ENCODE data around the gene BID. TPM values are rescaled to one million over a fixed set of nuclear protein-coding genes. Genes with fewer than 3 reads are reported as not detected.
"Not testable (repeated sequence)": the region's sequence is repeated elsewhere in the genome, so short reads cannot be mapped to it uniquely, and the experiment has no call there.

Gene BID
- total RNA-seq, 2 donors from 2014 or later = 32.0 to 59.3 TPM

GRCh38 chr22:17774926-17775685 is 837 bp upstream of the BID start:
- no peak for DNase-seq (ENCODE audit: low spot score)
- H3K27ac Mint-ChIP-seq = peak overlapping the region; percentile 68 to 95
- peaks cover 0 to 2% of the 10 kb centered on the region in 2 donors for H3K27me3 Mint-ChIP-seq
- ATAC-seq = no peak
- H3K9me3 Mint-ChIP-seq = peaks cover 3% of the 10 kb centered on the region
- H3K4me3 Mint-ChIP-seq = peak overlapping the region; percentile 93
- H3K4me1 Mint-ChIP-seq (ENCODE audit: low read depth in 2 of 2) = peaks cover 61 to 64% of the 10 kb centered on the region in 2 donors
- no peaks in the 10 kb centered on the region for H3K36me3 Mint-ChIP-seq

GRCh38 chr22:17773606-17774205 is 563 bp downstream of the BID start:
- Mint-ChIP-seq H3K27me3 (peaks cover 0 to 2% of the 10 kb centered on the region in 2 donors), H3K36me3 (no peaks in the 10 kb centered on the region), H3K27ac (peak overlapping the region in 1 of 2 donors; percentile 21), H3K9me3 (no peaks in the 10 kb centered on the region), H3K4me3 (peak overlapping the region; percentile 83), H3K4me1 (ENCODE audit: low read depth in 2 of 2) (peaks cover 51 to 52% of the 10 kb centered on the region in 2 donors)
- peak; percentile 77 for ATAC-seq
- DNase-seq (ENCODE audit: low spot score) = peak; percentile 90

- H3K4me1 Mint-ChIP-seq (ENCODE audit: low read depth in 2 of 2) = peaks cover 47 to 50% of the 10 kb centered on the region in 2 donors
- peak overlapping the region in 1 of 2 donors; percentile 21 for H3K27ac Mint-ChIP-seq
- H3K27me3 Mint-ChIP-seq = peaks cover 0 to 2% of the 10 kb centered on the region in 2 donors
- ATAC-seq = no peak
- no peaks in the 10 kb centered on the region for H3K36me3 Mint-ChIP-seq
- H3K4me3 Mint-ChIP-seq = peak overlapping the region; percentile 83
- peak; percentile 51 for DNase-seq (ENCODE audit: low spot score)
- no peaks in the 10 kb centered on the region for H3K9me3 Mint-ChIP-seq
Observed at GRCh38 chr22:17772958-17773605, 1.2 kb downstream of the BID start.

- ATAC-seq (no peak), DNase-seq (ENCODE audit: low spot score) (peak; percentile 32)
- Mint-ChIP-seq H3K36me3 (no peaks in the 10 kb centered on the region), H3K27ac (no peak overlapping the region), H3K4me1 (ENCODE audit: low read depth in 2 of 2) (peaks cover 46 to 51% of the 10 kb centered on the region in 2 donors), H3K27me3 (peaks cover 0 to 2% of the 10 kb centered on the region in 2 donors), H3K9me3 (no peaks in the 10 kb centered on the region), H3K4me3 (peak overlapping the region; percentile 83)
Observed at GRCh38 chr22:17772249-17772957, 1.9 kb downstream of the BID start.

- Mint-ChIP-seq H3K27ac (peak overlapping the region in 1 of 2 donors; percentile 44), H3K27me3 (peaks cover 0 to 2% of the 10 kb centered on the region in 2 donors)
- ATAC-seq = no peak
Observed at GRCh38 chr22:17770180-17771077, 3.8 kb downstream of the BID start.

GRCh38 chr22:17769716-17770082 is 4.6 kb downstream of the BID start:
- H3K36me3 Mint-ChIP-seq = no peaks in the 10 kb centered on the region
- ATAC-seq (no peak), DNase-seq (ENCODE audit: low spot score) (peak; percentile 51)
- H3K4me1 Mint-ChIP-seq (ENCODE audit: low read depth in 2 of 2) = peaks cover 33 to 38% of the 10 kb centered on the region in 2 donors
- H3K9me3 Mint-ChIP-seq = no peaks in the 10 kb centered on the region
- peak overlapping the region in 1 of 2 donors; percentile 44 for H3K27ac Mint-ChIP-seq
- H3K4me3 Mint-ChIP-seq = no peak overlapping the region
- H3K27me3 Mint-ChIP-seq = peaks cover 0 to 2% of the 10 kb centered on the region in 2 donors

More at GRCh38 chr22:17770180-17771077, 3.8 kb downstream of the BID start:
- no peaks in the 10 kb centered on the region for H3K36me3 Mint-ChIP-seq
- H3K9me3 Mint-ChIP-seq = no peaks in the 10 kb centered on the region
- H3K4me3 Mint-ChIP-seq = no peak overlapping the region
- peaks cover 35 to 38% of the 10 kb centered on the region in 2 donors for H3K4me1 Mint-ChIP-seq (ENCODE audit: low read depth in 2 of 2)
- DNase-seq (ENCODE audit: low spot score) = peak; percentile 44

- ATAC-seq (no peak), DNase-seq (ENCODE audit: low spot score) (peak; percentile 49)
- Mint-ChIP-seq H3K27ac (peak overlapping the region in 1 of 2 donors; percentile 44), H3K36me3 (no peaks in the 10 kb centered on the region), H3K4me1 (ENCODE audit: low read depth in 2 of 2) (peaks cover 38 to 42% of the 10 kb centered on the region in 2 donors), H3K4me3 (no peak overlapping the region), H3K27me3 (peaks cover 0 to 2% of the 10 kb centered on the region in 2 donors), H3K9me3 (no peaks in the 10 kb centered on the region)
Observed at GRCh38 chr22:17769013-17769715, 5.1 kb downstream of the BID start.

- Mint-ChIP-seq H3K4me1 (ENCODE audit: low read depth in 2 of 2) (peaks cover 32 to 38% of the 10 kb centered on the region in 2 donors), H3K36me3 (no peaks in the 10 kb centered on the region), H3K9me3 (no peaks in the 10 kb centered on the region)
Observed at GRCh38 chr22:17767233-17768065, 6.8 kb downstream of the BID start.

GRCh38 chr22:17764852-17765251 is 9.4 kb downstream of the BID start:
- not testable (repeated sequence) for DNase-seq (ENCODE audit: low spot score); H3K9me3 Mint-ChIP-seq; H3K4me3 Mint-ChIP-seq; ATAC-seq; H3K27me3 Mint-ChIP-seq; H3K36me3 Mint-ChIP-seq
- Mint-ChIP-seq H3K4me1 (ENCODE audit: low read depth in 2 of 2) (peaks cover 26 to 35% of the 10 kb centered on the region in 2 donors), H3K27ac (peak overlapping the region in 1 of 2 donors; percentile 77)

More at GRCh38 chr22:17767233-17768065, 6.8 kb downstream of the BID start:
- Mint-ChIP-seq H3K27ac (peak overlapping the region; percentile 27 to 30), H3K27me3 (peaks cover 0 to 2% of the 10 kb centered on the region in 2 donors), H3K4me3 (peak overlapping the region; percentile 73)
- ATAC-seq (peak; percentile 94 to 96), DNase-seq (ENCODE audit: low spot score) (no peak)

- Mint-ChIP-seq H3K4me1 (ENCODE audit: low read depth in 2 of 2) (peaks cover 26 to 32% of the 10 kb centered on the region in 2 donors), H3K27ac (peak overlapping the region in 1 of 2 donors; percentile 77)
- DNase-seq (ENCODE audit: low spot score) = no peak
Observed at GRCh38 chr22:17764036-17764435, 10.2 kb downstream of the BID start.

GRCh38 chr22:17763442-17763841 is 10.8 kb downstream of the BID start:
- ATAC-seq; H3K27me3 Mint-ChIP-seq; H3K36me3 Mint-ChIP-seq; DNase-seq (ENCODE audit: low spot score); H3K4me3 Mint-ChIP-seq; H3K9me3 Mint-ChIP-seq: not testable (repeated sequence)
- Mint-ChIP-seq H3K27ac (peak overlapping the region in 1 of 2 donors; percentile 77), H3K4me1 (ENCODE audit: low read depth in 2 of 2) (peaks cover 26 to 36% of the 10 kb centered on the region in 2 donors)

More at GRCh38 chr22:17764036-17764435, 10.2 kb downstream of the BID start:
- no peaks in the 10 kb centered on the region for H3K36me3 Mint-ChIP-seq
- H3K9me3 Mint-ChIP-seq = no peaks in the 10 kb centered on the region
- ATAC-seq = no peak
- H3K4me3 Mint-ChIP-seq = no peak overlapping the region
- no peaks in the 10 kb centered on the region for H3K27me3 Mint-ChIP-seq

Data from natural killer cell treated with Interleukin-12 subunit alpha and Interleukin-12 subunit beta and Interleukin-15 and Interleukin-18, amount 100 ng/mL, for 72 hours (primary cell).